Lower leg skin (tissue), 3 donors: ENCODE results near the gene MIPOL1.
"Not testable (repeated sequence)": the region's sequence is repeated elsewhere in the genome, so short reads cannot be mapped to it uniquely, and the experiment has no call there.

Experiments used
- POLR2A ChIP-seq, 2 donors: fragments of 450-650 bp; IDR thresholded peaks; one replicate each; pipeline ENCODE4 v1.6.1; 2016 to 2017; ENCODE audit warnings: antibody characterized with exemption in 2 of 2, mild to moderate bottlenecking in 1 of 2, moderate library complexity in 1 of 2
- TF ChIP-seq, protein P1 (sequence below), 3 donors: fragments of 450-650 bp; IDR thresholded peaks; one replicate each; pipeline ENCODE4 v1.5.1; 2016; ENCODE audit warnings: antibody characterized with exemption in 3 of 3, mild to moderate bottlenecking in 3 of 3, moderate library complexity in 2 of 3

DNA sequence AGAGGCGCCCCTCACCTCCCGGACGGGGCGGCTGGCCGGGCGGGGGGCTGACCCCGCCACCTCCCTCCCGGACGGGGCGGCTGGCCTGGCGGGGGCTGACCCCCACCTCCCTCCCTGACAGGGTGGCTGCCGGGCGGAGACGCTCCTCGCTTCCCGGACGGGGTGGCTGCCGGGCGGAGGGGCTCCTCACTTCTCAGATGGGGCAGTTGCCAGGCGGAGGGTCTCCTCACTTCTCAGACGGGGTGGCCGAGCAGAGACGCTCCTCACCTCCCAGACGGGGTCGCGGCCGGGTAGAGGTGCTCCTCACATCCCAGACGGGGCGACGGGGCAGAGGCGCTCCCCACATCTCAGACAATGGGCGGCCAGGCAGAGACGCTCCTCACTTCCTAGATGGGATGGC, 357.9 kb downstream of the MIPOL1 start:
- TF ChIP-seq, protein P1, sequence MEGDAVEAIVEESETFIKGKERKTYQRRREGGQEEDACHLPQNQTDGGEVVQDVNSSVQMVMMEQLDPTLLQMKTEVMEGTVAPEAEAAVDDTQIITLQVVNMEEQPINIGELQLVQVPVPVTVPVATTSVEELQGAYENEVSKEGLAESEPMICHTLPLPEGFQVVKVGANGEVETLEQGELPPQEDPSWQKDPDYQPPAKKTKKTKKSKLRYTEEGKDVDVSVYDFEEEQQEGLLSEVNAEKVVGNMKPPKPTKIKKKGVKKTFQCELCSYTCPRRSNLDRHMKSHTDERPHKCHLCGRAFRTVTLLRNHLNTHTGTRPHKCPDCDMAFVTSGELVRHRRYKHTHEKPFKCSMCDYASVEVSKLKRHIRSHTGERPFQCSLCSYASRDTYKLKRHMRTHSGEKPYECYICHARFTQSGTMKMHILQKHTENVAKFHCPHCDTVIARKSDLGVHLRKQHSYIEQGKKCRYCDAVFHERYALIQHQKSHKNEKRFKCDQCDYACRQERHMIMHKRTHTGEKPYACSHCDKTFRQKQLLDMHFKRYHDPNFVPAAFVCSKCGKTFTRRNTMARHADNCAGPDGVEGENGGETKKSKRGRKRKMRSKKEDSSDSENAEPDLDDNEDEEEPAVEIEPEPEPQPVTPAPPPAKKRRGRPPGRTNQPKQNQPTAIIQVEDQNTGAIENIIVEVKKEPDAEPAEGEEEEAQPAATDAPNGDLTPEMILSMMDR (IDR thresholded peaks at IDR 0.05) = not testable (repeated sequence)
- TF ChIP-seq POLR2A (IDR thresholded peaks at IDR 0.05) = not testable (repeated sequence)
